Kidney glomerular epithelial cell (primary cell): ENCODE measurements around the gene ARNT2.
"Not testable (repeated sequence)": the region's sequence is repeated elsewhere in the genome, so short reads cannot be mapped to it uniquely, and the experiment has no call there.

ENCODE experiments used
- DNase-seq: peaks from one replicate; lab custom pipeline; 2025; lab: John Stamatoyannopoulos, UW

The ARNT2 gene

GRCh38 chr15:80618685-80619400, 214.7 kb downstream of the ARNT2 start:
- DNase-seq = no peak

- DNase-seq = no peak
Observed at GRCh38 chr15:80619680-80620079, 215.5 kb downstream of the ARNT2 start.

DNA sequence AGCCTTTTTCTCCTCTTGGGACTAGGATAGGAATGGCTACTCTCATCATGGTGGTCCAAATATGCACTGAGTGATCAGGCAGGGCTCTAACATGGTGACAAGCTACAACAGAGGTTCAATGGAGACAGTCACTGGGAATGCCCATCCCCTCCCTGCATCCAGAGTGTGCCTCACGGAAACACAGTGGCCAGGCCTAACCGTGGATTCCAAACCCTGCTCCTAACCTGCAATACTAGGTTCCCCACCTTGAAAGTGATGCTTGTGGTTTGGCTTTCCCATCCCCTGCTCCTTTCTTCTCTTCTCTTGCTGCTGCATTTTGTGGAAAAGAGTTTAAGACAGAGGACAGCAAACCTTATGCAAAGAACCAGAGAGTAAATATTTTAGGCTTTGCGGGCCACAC, 216.0 kb downstream of the ARNT2 start:
- DNase-seq = no peak

DNA sequence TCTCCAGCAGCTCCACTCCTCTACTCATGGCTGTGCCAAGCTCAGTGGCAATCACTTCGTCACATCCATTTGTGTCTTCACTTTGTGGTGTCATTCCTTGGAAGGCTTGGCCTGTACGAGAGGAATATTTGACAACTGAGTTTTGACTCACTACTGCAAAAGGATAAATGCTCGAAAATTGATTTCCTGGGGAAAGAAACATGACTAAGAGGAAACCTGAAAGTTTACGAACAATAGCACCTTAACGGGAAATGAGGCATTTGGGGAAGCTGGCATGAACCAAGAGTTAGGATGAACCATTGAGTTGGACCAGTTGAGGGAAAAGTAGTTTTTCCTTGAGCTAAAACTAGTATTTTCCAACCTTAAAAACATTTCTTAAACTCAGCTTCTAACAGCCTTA, 216.7 kb downstream of the ARNT2 start:
- no peak for DNase-seq

DNA sequence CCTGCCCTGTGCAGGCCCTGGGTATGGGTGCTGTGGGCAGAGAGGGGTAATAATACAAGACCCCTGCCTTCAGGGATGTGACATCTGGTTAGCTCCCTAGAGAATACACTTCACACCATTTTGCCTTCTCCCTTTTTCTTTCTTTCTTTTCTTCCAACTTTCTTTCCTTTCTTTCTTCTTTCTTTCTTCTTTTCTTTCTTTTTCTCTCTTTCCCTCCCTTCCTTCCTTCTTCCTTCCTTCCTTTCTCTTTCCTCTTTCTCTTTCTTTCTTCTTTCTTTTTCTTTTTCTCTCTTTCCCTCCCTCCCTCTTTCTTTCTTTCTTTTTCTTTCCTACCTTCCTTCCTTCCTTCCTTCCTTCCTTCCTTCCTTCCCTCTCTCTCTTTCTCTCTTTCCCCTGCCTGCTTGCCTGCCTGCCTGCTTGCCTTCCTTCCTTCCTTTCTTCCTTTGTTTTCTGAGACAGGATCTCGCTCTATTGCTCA, 222.5 kb downstream of the ARNT2 start:
- DNase-seq = no peak

GRCh38 chr15:80629355-80629754, 225.2 kb downstream of the ARNT2 start:
- DNase-seq = no peak

GRCh38 chr15:80630981-80631380, 226.8 kb downstream of the ARNT2 start:
- DNase-seq = no peak

- no peak for DNase-seq
Observed at GRCh38 chr15:80633221-80633620, 229.0 kb downstream of the ARNT2 start.

DNA sequence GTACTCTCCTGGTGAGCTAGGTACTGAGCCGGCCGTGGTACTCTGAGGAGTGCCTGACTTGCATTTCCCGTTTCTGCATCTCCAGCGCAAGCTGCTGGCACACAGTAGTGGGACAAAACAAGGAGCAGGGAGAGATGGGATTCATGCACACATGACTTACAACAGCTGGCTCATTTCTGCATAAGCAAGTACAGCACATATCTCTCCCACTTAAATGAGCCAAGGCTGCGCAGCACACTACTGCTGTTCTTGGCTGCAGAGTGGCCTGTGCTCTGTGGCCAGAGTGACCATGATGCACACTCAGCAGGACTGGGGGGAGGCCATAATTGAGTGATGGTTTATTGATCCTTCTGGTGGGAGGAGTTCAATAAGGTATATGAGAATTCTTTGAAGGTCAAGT, 231.8 kb downstream of the ARNT2 start:
- no peak for DNase-seq

GRCh38 chr15:80636675-80637074, 232.5 kb downstream of the ARNT2 start:
- DNase-seq = no peak

DNA sequence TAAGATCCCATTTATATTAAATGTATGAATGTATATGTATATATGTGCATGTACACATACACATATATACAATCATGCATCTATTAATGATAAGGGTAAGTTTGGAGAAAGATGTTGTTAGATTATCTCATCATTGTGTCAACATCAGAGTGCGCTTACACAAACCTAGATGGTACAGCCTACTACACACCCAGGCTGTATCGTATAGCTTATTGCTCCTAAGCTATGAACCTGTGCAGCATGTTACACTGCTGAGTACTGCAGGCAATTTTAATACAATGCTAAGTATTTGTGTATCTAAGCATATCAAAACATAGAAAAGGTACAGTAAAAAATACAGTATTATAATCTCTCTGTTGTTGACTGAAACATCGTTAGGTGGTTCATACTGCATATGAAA, 233.6 kb downstream of the ARNT2 start:
- DNase-seq = no peak

DNA sequence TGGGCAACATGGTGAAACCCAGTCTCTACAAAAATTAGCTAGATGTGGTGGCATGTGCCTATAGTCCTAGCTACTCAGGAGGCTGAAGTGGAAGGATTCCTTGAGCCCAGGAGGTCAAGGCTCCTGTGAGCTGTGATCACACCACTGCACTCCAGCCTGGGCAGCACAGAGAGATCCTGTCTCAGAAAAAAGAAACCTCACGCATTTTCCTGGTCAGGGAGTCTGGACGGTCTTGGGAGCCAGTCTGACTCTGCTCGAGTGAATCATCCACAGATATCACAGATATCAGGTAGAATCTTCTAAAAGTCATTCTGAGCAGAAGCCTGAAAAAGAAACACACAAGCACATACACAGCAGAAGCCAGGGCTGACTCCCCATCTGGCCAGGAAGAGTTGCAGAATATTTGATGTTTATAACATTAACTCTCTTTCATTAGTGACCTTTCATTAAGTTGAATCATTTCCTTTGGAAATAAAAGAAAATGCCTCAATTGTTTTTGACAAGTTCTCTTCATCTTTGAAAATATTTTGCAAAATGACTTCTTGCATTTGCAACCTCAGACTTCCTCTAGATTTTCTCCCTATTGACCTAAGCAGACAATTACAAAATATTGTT, 234.5 kb downstream of the ARNT2 start:
- DNase-seq = no peak

DNA sequence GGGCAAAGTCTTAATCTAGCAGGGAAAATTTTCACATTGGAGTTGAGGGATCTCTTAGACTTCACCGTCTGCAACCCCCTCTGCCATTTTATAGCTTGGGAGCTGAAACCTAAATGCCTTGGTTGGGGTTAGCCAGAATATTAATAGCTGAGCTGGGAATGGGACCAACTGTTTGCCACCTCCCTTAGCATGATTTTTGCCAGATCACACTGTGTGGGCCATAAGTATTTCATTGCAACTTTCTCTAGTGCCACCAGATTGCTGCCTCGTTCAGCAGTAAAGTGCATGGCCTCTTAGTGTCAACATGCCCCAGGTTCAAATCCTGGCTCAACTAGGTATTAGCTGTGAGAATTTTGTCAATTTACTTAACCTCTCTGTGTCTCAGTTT, 235.0 kb downstream of the ARNT2 start:
- no peak for DNase-seq

DNA sequence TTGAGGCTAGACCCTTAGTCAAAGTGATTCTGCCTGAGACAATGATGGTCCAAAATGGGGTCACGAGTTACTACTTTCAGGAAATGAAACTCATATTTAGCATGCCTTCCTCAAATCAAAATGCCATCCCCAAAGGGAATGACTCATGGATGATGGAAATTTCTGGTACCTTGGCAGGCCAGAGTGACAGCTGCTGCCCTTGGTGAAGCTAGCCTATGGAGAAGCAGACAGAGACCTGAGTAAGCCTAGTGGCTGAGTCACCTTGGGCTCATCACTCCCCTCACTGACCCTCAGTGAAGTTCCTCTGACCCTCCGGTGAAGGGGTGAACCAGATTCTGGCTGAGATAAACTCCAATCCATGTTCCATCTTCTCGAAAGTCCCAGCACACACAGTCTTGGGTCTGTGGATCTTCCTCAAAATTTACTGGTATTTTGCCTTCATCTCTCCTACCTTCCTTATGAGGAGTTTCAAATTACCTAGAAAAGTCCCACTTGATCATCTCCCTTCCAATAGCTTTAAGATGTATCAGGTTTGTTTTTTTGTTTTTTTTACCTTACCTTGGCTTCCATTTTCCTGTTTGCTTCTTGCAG, 236.4 kb downstream of the ARNT2 start:
- DNase-seq = no peak

- DNase-seq = no peak
Observed at GRCh38 chr15:80641384-80641783, 237.2 kb downstream of the ARNT2 start.

DNA sequence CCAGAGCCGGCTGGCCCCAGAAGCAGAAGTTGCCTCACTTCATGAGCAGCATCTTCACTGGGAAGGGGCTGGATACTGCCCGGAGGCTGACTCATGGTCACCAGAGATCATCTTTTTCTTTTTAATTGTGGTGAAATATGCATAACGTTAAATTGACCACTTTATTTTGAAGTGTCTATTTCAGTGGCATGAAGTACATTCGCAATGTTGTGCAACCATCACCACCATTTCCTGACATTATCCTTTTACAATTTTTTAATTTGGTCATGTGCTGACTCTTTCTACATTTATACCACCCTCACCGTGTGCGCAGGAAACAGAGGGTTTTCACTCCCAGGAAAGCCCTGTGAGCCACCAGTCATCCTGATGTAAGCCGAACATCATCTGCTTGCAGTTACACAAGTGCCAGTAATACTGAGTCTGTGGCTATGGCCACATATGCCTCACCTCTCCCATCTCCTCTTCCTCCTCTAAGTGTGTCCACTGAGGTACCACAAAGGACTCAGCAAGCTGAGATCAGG, 239.3 kb downstream of the ARNT2 start:
- DNase-seq = no peak

DNA sequence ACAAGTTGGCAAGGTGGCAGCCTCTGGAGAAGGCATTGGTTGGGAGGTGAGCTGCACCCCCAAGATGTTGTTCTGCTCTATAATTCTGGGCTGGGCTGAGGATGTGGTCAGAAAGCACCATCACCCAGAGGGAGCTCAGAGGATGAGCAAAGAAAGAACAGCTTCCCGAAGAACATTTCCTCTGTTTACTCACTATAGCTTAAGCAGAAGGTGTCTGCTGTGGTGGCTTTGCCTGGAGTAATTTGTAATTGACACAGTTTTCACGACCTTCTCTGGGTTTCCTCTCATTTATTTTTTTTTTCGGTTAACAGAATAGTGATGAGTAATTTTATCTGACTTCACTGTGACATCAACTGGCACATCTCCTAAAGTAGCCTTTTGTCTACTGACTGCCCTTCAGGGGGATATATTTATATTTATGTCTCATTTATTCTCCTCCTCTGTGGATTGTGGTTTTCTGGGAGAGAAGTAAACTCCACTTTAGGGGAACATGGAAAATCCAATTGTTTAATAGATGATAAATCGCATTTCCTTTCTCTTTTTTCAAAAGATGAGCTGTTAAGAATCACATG, 241.4 kb downstream of the ARNT2 start:
- no peak for DNase-seq

DNA sequence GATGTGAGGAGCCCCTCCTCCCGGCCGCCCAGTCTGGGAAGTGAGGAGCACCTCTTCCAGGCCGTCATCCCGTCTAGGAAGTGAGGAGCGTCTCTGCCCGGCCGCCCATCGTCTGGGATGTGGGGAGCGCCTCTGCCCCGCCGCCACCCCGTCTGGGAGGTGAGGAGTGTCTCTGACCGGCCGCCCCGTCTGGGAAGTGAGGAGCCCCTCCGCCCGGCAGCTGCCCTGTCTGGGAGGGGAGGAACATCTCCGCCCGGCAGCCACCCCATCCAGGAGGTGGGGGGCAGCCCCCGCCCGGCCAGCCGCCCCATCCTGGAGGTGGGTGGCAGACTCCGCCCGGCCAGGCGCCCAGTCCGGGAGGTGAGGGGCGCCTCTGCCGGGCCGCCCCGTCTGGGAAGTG, 243.2 kb downstream of the ARNT2 start:
- DNase-seq = not testable (repeated sequence)
